ENCODE data around the gene CALR3. TPM values are rescaled to one million over a fixed set of nuclear protein-coding genes. Genes with fewer than 3 reads are reported as not detected.

Gene CALR3
- total and polyA plus RNA-seq, 2 of the 13 experiments (the other 11 are each of a cell fraction or from before 2014, with no cell fraction given), result not detected

DNA sequence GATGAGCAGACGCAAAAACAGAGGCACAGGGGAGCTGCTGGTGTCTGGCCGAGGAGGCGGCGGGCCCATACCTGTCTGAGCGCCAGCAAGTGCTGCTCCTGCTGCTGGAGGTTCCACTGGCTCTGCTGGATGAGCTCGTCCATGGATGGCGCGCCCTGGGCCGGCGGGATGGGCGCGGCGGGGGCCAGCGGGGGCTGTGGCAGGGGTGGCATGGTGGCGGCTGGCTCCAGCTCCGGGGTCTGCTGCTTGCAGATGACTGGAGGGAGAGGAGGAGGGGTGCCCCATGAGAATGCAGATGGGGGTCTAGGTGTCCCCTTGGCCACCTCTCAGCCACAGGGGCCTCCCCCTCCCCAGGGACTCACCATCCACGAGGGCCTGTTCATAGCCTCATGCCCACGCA, 39.4 kb upstream of the CALR3 start:
- no TSS peak for BruUV-seq (replicated peaks)
- no peak for FAIRE-seq
- over 99% methylated on average over 17 of the region's 18 CpGs for WGBS (ENCODE audit: low lambda C conversion rate)
- POLR2A ChIA-PET, result no interaction called here
- H4K20me1 ChIP-seq (ENCODE audit: insufficient read depth, low read length), result peaks cover 20% of the 10 kb centered on the region
- H3K27ac ChIP-seq (ENCODE audit: extremely low read length, insufficient read depth, low read length), result no peak overlapping the region
- H3K4me1 ChIP-seq (ENCODE audit: insufficient read depth, low read length), result peaks cover 11% of the 10 kb centered on the region
- DNase-seq (ENCODE audit: low spot score), result no peak
- no peaks in the 10 kb centered on the region for H3K9me3 ChIP-seq (ENCODE audit: low read length)
- TF ChIP-seq RBFOX2 (IDR thresholded peaks at IDR 0.05; ENCODE audit: low read depth, low read length) (peak; percentile 53), ZEB1 (IDR thresholded peaks at IDR 0.05; ENCODE audit: insufficient replicate concordance, low read depth) (no peak), TP53 (CRISPR knock-in tag; conservative IDR thresholded peaks at IDR 0.05) (no peak), MED8 (CRISPR knock-in tag; IDR thresholded peaks at IDR 0.05; ENCODE audit: insufficient replicate concordance) (no peak), ZNF644 (CRISPR knock-in tag; IDR thresholded peaks at IDR 0.05; ENCODE audit: low read depth) (no peak), TCF7 (IDR thresholded peaks at IDR 0.05; ENCODE audit: low read depth) (no peak)
- TF ChIP-seq, protein P1, sequence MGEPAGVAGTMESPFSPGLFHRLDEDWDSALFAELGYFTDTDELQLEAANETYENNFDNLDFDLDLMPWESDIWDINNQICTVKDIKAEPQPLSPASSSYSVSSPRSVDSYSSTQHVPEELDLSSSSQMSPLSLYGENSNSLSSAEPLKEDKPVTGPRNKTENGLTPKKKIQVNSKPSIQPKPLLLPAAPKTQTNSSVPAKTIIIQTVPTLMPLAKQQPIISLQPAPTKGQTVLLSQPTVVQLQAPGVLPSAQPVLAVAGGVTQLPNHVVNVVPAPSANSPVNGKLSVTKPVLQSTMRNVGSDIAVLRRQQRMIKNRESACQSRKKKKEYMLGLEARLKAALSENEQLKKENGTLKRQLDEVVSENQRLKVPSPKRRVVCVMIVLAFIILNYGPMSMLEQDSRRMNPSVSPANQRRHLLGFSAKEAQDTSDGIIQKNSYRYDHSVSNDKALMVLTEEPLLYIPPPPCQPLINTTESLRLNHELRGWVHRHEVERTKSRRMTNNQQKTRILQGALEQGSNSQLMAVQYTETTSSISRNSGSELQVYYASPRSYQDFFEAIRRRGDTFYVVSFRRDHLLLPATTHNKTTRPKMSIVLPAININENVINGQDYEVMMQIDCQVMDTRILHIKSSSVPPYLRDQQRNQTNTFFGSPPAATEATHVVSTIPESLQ (CRISPR knock-in tag; conservative IDR thresholded peaks at IDR 0.05), result no peak
- no peak overlapping the region for H3K4me2 ChIP-seq (ENCODE audit: low read depth, low read length)
- no peaks in the 10 kb centered on the region for H3K27me3 ChIP-seq (ENCODE audit: control insufficient read depth in 1 of 2, insufficient read depth in 2 of 2, low read length in 2 of 2)
- CTCF ChIA-PET (ENCODE audit: low intra/inter-chr PET ratio, low total read pairs), result no interaction called here
- ATAC-seq, result no peak; the same call in 2 of the 3 replicates
- H3K9ac ChIP-seq (ENCODE audit: insufficient read depth, low read depth, low read length), result no peak overlapping the region
- in situ Hi-C loops (cut with HindIII; ENCODE audit: extremely low pct_ligation_motif_present, low pct_unique_long_range_greater_than_20kb) (no loop called here), intact Hi-C loops (cut with micrococcal nuclease; ENCODE audit: unreplicated experiment) (no loop called here)
- H3K79me2 ChIP-seq (ENCODE audit: insufficient read depth, low read length), result peaks cover 38% of the 10 kb centered on the region
- no peak overlapping the region for H3K4me3 ChIP-seq (replicated peaks in 1 of 3; ENCODE audit: insufficient read depth in 1 of 3, low read depth in 2 of 3, low read length in 3 of 3)
- H2AFZ ChIP-seq (ENCODE audit: low read length), result no peak overlapping the region
- peaks cover 47 to 87% of the 10 kb centered on the region in 2 experiments for H3K36me3 ChIP-seq (replicated peaks in 1 of 2; ENCODE audit: control insufficient read depth in 1 of 2, insufficient read depth in 2 of 2, low read length in 2 of 2)
